GOT3 (cell line): ENCODE results near the gene CLRN1.

ENCODE experiments used
- DNase-seq: peaks from one replicate; lab custom pipeline; 2025; ENCODE audit warnings: mixed read lengths; lab: John Stamatoyannopoulos, UW

Gene CLRN1

DNA sequence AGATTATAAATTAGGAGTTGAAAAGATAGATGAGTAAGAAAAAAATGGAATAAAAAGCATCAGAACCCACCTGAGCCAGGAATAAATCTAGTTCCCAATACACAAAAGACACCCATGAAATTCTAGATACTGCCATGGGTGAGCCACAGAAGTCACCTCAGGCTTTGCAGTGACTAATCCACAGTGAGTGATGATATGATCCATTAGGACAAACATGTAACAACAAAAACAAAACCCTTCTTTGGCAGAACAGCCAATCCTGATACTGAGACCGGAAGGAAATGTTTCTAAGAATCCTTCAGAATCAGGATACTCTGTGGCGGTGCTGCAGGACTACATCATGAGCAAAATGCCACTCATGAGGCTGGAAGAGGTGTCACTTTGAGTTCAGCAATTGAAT, 52.3 kb downstream of the CLRN1 start:
- no peak for DNase-seq

DNA sequence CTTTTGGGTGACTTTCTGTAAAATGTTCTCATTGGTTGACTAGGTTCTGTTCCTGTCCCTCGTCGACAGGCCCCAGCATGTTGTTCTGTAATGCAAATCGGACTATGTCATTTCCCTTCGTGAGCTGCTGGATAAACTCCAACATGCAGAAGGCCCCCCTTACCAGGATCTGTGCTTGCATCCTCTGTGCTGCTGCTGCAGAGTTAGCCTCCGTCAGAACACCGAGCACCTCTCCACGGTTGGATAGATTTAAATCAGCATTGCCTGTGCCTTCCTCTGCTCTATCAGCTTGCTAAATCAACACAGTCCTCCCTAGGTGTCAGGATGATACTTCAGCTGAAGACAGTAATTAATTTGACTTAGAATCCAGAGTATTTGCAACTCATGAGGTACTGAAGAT, 54.6 kb downstream of the CLRN1 start:
- no peak for DNase-seq

DNA sequence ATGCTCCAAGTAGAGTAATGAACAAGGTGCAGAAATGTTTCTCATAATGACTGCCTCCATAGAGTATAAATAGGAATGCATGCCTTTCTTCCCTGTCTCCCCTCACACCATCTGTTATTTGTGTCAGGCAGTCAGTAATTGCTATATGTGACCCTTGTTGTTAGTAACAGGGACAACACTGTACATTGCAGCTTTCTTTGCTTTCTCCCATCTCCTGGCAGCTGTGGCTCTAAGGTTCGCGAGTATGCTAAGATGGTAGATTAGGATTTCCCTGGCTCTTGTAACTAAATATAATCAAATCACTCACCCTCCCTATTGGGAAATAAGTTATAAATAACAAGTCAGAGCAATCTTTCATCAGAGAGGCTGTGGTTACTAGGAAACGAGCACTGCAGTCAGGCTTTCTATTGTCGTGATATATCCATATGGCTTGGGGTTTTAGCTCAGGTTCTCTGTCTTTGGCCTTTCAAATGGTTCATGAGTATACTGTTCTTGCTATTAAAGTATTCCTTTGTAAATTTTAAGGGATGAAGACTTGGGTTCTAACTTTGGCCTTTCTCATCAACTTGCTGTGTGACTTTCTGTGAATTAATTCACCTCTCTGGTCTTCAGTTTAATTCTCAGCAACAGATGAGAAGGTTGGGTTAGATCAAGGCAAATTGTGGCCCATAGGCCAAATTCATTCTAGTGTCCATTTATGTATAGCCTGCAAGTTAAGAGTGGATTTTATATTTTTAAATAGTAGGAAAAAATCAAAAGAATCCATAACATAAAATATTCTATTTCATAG, 59.2 kb downstream of the CLRN1 start:
- DNase-seq = no peak

DNA sequence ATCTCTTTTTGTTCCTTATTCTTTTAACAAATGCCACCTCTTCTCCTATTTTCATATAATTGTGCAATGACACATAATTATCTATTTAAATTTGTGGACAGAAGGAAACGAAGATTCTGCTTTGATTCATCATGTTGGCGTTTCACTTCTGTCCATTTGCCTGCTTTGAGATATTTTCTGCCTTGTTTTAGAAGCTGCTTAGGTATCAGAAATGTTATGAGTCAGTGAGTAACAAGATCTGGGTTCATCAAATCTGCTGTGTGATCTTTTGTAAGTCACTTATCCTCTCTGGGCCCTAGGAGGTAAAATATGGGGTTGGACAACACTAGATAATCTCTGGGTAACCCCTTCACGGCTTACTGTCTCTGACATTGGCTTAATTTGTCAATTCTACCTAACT, 60.0 kb downstream of the CLRN1 start:
- no peak for DNase-seq

DNA sequence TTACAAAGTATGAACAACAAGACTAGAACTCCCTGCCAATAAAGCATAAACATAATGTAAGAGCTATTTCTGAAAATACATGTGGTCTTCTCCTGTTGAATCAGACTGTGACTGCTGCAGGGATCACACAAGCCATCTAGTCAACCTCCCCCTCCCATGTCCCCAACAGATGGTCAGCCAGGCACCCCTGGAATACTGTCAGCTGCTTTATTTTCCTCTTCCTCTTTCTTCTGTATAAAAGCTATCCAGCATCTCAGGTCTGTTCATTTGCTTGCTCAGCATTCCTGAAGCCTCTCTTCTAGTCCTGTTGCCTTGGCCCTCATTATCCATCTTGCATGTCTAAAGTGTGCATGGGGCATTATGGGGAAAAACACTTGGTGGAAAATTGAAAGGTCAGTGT, 60.8 kb downstream of the CLRN1 start:
- no peak for DNase-seq

DNA sequence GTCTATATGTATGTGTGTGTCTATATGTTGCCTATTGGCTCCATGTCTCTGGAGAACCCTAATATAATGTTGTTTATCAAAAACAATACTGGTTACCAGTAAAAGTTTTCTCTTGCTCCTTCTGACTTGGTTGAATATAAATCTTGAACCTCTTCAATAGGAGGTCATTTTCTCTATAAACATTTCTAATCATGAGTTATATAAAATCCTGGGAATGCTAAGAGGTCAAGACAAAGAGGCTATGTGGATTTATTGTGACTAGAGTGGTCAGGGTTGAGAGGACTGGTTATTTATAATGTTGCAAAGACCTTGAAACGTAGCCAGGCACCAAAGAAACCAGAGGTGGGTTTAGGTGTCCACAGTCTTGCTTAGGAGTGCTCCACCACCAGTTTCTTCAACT, 66.1 kb downstream of the CLRN1 start:
- DNase-seq = no peak

DNA sequence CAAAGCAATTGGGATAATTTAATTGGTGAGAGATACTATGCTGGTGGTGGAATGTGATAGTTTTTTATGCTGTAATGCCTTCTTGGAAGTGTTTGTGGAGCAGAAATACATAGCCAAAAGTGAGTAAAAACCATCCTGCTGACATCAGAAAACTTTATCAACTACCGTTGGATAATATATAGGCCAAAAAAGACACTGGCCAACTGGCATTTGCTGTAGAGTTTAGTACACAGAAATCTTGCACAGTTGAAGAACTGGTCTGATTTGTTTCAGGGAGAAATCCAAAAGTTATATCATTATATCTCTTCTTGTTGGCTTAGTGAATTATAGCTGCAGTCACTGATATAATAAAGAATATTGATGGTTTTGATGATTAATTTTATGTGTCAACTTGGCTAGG, 66.8 kb downstream of the CLRN1 start:
- no peak for DNase-seq

DNA sequence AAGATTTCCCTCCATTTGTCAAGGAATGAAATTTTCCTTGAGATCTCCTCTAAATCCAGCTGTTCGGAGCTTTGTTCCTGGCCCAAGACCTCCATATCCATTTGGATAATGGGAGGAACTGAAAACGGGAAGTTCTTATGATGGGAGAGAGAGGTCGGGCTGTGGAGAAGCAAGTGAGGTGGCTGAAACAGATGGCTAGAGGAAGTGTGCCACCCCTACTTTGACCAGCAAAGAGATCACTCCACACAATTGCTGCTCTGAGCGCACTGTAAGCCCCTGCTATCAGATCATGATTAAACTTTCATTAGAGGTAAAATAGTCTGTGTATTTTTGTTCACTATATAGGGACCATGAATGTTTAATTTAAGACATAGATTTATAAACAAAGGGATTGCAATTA, 67.2 kb downstream of the CLRN1 start, which contains the start of gene MINDY4B:
MINDY4B (minus strand) TSS at position 101 of the 400 bp plus-strand sequence; CDS start at position 101, 0 bp downstream.
- DNase-seq = no peak

DNA sequence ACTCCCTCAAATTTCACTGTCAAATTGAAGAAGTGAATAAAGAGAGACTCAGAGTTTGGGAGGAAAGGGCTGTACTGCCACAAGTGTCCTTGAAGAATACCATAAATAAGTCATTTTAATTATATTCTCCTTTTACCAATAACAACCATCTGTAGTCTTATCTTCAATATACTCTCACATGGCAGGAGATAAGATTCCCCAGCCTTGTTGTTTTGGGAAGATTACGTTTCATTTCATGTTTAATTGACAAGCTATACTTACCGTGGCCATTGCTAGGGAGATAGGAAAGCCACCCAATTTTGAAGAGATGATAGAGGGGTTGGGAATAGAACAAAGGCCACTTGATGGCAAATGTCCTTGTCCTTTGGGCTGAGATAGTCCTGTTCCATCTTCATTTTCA, 69.5 kb downstream of the CLRN1 start:
- DNase-seq = no peak

DNA sequence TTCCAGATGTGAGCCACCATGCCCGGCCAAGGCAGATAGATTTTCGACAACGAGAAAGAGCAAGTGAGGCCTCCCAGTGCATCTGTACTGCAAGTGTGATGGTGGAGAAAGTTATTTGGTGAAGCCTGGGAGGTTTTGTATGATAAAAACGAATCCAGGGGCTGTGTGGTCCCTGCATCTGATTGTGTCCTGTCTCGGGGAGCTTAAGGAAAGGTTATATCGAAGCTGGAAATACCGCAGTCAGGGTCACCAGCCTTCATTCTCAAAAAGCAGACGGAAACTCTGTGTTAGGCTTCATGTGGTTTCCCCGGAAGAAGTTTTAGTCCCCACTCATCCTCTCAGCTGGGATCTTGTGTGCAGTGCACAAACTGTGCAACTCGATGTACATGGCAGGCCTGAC, 70.7 kb downstream of the CLRN1 start:
- no peak for DNase-seq

DNA sequence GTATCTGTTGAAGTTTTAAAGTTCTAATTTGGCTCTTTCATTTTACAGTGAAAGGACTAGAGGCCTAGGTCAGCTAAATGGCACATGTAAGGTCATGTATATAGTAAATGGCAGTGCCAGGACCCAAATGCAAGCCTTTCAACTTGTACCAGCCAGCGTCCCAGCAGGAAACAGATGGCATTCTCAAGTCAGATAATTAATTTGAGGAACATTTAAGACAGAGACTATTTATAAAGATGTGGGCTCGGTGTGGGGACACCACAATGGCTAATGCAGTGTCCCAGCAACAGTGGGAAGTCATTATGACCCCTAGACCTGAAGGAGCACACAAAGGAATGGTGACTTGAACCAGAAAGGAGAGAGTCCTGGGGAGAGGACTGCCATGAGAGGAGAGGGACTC, 73.4 kb downstream of the CLRN1 start:
- DNase-seq = no peak

DNA sequence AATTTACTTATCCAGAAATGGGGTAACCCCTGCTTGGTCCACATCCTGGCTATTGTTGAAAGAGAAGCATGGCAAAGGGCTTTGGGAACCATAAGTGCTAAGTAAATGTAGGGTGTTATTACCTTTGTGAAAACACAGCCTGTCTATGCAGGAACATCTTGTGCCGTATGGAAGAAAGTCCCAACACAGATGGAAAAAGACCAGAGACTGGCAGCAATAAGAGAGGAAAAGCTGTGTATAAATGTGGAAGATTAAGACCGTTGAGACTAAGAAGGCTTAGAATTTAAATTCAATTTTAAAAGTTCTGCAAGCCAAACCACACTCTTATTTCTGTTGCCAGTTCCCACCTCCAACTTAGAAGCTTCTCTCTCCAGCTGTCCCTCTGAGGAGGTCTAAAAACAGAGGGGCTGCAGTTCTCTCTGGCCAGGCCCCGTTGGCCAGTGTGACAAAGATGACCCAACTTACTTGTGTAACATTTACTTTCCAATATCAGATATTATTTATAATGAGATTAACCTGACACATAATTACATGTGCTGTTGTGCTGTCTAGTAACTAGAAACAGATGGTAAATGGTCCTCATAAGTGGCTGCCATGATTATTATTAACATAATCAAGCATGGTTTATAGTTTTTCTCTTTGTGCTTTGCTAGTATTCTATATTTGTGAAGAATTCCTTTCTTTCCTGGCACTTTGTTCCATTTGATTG, 74.3 kb downstream of the CLRN1 start:
- DNase-seq = no peak

DNA sequence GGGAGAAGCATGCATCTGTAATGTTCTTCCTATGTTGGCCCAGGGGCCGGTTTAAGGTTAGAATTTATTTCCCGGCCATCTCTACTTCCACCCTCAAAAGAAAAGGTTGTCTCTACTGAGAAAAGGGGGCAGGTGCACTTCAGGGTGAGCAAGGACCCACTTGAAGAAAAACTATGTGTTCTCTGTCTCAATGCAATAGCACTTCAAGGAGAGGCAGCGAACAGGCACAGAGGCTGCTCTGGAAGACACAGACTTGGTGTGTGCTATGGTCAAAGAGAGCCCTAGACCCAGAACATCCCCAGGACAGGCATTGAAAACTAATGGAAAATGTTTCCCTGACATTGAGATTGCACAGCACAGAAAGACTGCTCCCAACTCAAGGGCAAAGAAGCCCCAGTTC, 74.9 kb downstream of the CLRN1 start:
- DNase-seq = no peak

DNA sequence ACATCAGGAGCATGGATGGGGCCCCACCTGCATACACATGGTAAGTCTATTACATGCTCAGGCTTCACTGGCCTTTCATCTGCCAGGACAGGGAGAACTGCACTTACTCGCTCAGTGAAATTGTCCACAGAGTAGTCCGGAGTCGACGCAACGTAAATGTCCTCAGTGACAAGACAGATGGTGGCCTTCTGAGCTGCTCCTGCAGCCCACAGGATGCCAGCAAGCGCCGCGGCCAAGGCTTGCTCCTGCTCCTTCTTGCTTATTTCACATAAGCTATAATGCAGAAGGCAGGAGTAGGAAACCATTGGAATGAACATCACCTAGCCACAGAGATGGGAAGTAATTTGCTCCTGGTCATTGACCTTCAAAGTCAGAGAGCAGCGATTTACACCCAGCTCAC, 81.7 kb downstream of the CLRN1 start:
- no peak for DNase-seq

DNA sequence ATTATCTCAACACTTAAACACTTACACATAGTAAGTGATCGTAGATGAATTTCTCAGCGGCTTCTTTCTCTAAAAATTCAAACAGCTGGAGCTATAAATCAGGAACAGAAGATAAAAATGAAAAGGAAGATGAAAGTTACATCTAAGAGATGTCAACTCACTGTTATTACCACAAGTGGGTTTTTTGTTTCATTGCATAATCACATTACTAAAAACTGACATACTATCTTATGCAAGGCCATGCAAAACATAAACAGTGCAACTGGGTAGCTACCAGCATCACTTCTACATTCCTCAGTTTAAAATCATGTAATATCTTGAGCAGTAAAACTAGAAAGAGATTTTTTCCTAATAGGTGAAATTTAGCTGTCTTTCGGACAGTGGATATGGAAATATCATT, 82.2 kb downstream of the CLRN1 start:
- DNase-seq = no peak

DNA sequence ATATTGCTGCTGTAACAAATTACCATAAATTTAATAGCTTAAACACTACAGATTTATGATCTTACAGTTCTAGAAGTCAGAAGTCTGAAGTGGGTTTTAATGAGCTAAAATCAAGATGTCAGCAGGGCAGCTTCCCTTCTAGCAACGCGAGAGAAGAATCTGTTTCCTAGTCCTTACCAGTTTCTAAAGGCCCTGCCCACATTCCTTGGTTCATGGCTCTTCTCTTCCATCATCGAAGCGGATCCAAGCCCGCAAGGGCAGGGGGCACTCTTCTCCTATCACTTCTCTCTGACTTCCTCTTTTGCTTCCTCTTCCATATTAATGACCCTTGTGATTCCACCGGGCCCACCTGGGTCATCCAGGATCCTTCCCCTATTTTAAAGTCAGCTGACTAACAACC, 83.4 kb downstream of the CLRN1 start:
- DNase-seq = no peak

DNA sequence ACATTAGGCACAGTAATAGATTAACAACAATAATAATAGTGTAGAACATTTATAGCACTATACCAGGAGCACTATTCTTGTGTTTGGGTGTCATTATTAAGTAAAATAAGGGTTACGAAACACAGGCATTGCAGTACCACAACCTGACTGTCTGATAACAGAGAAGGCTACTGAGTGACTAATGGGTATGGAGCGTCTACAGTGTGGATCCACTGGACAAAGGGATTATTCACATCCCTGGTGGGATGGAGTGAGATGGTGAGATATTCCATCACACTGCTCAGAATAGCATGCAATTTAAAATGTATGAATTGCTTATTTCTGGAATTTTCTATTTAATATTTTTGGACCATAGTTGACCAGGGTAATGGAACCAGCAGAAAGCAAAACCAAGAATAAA, 85.5 kb downstream of the CLRN1 start:
- DNase-seq = no peak

DNA sequence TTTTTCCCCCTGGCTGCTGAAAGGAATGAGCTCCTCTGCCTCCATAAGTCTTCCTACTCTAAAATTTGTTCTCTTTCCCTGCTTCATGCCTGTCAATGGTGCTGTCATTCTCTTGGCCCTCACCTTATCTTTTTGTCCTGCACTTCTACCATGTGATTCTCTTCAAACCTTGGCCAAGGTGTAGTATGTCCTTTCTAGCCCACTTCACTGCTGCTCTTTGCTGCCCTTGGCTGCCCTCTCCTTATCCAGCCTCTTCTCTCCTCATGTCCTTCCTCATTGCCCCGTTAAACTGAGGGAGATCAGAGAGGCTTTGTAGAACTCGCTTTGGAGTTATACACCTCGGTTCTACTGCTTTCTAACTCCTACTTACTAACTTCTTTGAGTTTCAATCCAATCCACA, 87.0 kb downstream of the CLRN1 start:
- DNase-seq = no peak

DNA sequence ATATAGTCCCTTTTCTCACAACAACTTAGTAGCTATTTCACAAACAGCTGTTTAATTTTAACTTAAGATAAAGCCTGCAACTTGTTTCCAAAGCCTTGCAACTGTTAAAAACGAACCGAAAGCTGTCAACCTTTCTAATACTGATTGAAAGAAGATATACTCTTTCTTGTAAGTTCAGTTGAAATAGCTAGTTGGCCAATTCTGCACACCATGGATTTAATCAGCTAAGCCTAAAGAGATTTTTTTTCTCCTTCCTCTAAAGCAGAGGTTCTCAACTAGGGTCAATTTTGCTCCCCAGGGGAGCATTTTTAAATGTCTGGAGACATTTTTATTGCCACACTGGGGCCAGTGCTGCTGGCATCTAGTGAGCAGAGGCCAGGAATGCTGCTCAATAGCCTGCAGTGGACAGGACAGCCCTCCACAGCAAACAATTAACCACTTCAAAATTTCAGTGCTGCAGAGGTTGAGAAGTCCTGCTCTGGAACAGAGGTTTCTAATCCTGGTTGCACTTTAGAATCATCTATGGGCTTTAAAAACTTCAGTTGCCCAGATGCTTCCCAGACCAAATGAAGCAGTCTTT, 93.4 kb downstream of the CLRN1 start:
- no peak for DNase-seq

DNA sequence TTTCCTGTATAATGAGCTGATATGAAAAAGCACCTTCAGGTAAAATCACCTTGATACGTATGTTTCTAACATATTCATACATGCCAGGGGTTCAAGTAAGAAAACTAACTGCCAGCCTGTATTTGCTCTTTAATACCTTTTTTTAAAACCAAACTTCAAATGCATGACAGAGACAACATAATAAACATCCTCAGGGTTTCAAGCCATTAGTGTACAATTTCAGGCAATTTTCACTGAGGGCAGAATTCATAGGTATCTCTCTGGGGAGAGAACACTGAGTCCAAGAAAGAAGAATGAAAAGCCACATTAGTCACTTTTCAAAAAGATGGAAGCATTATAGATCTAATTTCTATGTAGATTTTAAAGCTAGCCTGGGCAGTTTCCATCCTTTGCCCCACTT, 94.2 kb downstream of the CLRN1 start:
- DNase-seq = no peak

DNA sequence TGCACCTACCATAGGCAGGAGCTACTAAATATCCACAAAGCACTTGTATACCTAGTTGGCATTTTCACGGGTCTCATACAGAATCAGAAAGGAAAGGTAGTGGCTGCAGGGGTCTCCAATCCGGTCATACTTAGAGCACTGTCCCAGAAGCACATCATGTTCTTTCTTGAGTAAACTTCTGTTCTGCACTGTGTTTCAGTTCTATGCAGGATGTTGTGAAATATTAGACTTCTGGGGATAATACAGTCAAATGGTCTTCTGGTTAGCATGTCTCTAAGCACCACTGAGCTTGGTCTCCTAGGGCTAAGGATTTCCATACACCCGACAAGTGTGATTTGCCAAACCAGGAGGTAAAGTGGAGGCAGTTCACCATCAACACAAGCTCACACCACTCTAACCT, 95.2 kb downstream of the CLRN1 start:
- DNase-seq = no peak

DNA sequence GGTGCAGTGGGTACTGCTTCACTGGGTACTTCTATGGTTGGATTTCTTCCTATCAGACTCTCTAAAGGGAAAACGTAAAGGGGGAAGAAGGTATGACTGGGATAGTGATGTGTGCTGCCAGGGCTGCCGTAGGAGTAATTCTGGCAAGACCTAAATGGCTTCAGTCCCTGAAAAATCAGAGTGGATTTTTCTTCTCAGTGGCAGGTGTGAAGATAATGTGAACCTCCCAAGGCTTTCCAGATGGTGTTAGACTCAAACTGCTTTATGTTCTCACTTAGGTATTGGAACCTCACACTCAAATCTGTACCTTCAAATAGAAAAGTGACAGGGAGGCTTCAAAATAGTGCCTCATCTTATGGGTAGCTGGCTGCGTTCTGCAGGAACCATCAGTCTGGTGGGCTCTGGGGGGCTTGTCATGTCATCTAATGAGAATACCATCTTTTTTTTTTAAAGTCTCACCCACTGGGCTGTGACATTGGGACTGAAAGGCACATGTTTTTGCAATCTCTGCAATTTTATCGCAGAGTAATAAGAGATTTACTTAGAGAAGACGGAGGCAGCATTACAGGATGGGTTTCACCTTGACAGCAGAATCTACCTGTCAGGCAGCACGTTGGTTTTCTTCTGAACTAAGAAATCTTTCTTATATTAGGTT, 95.8 kb downstream of the CLRN1 start:
- no peak for DNase-seq
